ENCODE measurements around the gene ZNF142.

Gene ZNF142

GRCh38 chr2:218655751-218656150 is 3.7 kb downstream of the ZNF142 start:
- peak; percentile 19 for DNase-seq (ENCODE audit: low read depth)

- DNase-seq (ENCODE audit: low read depth), result no peak
Measured at GRCh38 chr2:218648787-218649100, 10.7 kb downstream of the ZNF142 start.

- DNase-seq (ENCODE audit: low read depth), result peak; percentile 59
Measured at GRCh38 chr2:218648088-218648786, 11.2 kb downstream of the ZNF142 start.

- peak; percentile 32 for DNase-seq (ENCODE audit: low read depth)
Measured at GRCh38 chr2:218645126-218645525, 14.3 kb downstream of the ZNF142 start.

- no peak for DNase-seq (ENCODE audit: low read depth)
Measured at GRCh38 chr2:218644721-218645120, 14.7 kb downstream of the ZNF142 start.

GRCh38 chr2:218643751-218644310 is 15.6 kb downstream of the ZNF142 start:
- DNase-seq (ENCODE audit: low read depth), result no peak

- DNase-seq (ENCODE audit: low read depth), result no peak
Measured at GRCh38 chr2:218642786-218643185, 16.6 kb downstream of the ZNF142 start.

- DNase-seq (ENCODE audit: low read depth), result no peak
Measured at GRCh38 chr2:218642121-218642656, 17.2 kb downstream of the ZNF142 start.

GRCh38 chr2:218638372-218638771 is 21.1 kb downstream of the ZNF142 start:
- no peak for DNase-seq (ENCODE audit: low read depth)

- DNase-seq (ENCODE audit: low read depth), result no peak
Measured at GRCh38 chr2:218635719-218636118, 23.7 kb downstream of the ZNF142 start.

GRCh38 chr2:218631837-218632236 is 27.6 kb downstream of the ZNF142 start:
- DNase-seq (ENCODE audit: low read depth), result no peak

- no peak for DNase-seq (ENCODE audit: low read depth)
Measured at GRCh38 chr2:218627939-218628338, 31.5 kb downstream of the ZNF142 start.

- DNase-seq (ENCODE audit: low read depth), result no peak
Measured at GRCh38 chr2:218626369-218626768, 33.1 kb downstream of the ZNF142 start.

GRCh38 chr2:218623366-218623705 is 36.1 kb downstream of the ZNF142 start:
- DNase-seq (ENCODE audit: low read depth), result no peak

GRCh38 chr2:218622606-218623365 is 36.6 kb downstream of the ZNF142 start:
- no peak for DNase-seq (ENCODE audit: low read depth)

- no peak for DNase-seq (ENCODE audit: low read depth)
Measured at GRCh38 chr2:218621007-218621406, 38.4 kb downstream of the ZNF142 start.

GRCh38 chr2:218618102-218618860 is 41.1 kb downstream of the ZNF142 start:
- peak; percentile 38 for DNase-seq (ENCODE audit: low read depth)

- DNase-seq (ENCODE audit: low read depth), result no peak
Measured at GRCh38 chr2:218615868-218616315, 43.5 kb downstream of the ZNF142 start.

GRCh38 chr2:218607436-218608115 is 51.8 kb downstream of the ZNF142 start, which contains the start of gene PLCD4:
Gene PLCD4, plus strand, starts transcription at chr2:218607899. Its CDS starts 7,841 bp downstream, at chr2:218615740.
- DNase-seq (ENCODE audit: low read depth), result peak; percentile 92

GRCh38 chr2:218605432-218605831 is 54.0 kb downstream of the ZNF142 start:
- DNase-seq (ENCODE audit: low read depth), result peak; percentile 85
